NCI-H128 (cell line): ENCODE results near the gene TFE3.

Experiments
- DNase-seq: peaks from one replicate; lab custom pipeline; 2025; ENCODE audit not compliant: unreplicated experiment; lab: John Stamatoyannopoulos, UW

Gene TFE3

GRCh38 chrX:49043220-49043986 is at the start of gene TFE3:
Gene TFE3, minus strand, starts transcription at chrX:49043357. Its CDS starts 131 bp downstream, at chrX:49043226.
- peak; percentile 97 for DNase-seq

GRCh38 chrX:49089553-49089952 is 46.4 kb upstream of the TFE3 start:
- DNase-seq, result no peak

- DNase-seq, result no peak
These were observed 39.2 kb upstream of the TFE3 start for GRCh38 chrX:49082271-49082871.

GRCh38 chrX:49079489-49080428 is 36.6 kb upstream of the TFE3 start, which contains the start of gene WDR45:
Gene WDR45, minus strand, starts transcription at chrX:49079887. Its CDS starts 1,792 bp downstream, at chrX:49078095.
- DNase-seq, result peak; percentile 17

GRCh38 chrX:49077941-49078340 is 34.8 kb upstream of the TFE3 start:
- DNase-seq, result no peak

GRCh38 chrX:49075347-49075746 is 32.2 kb upstream of the TFE3 start:
- DNase-seq, result no peak

- DNase-seq, result peak; percentile 73
These were observed 30.7 kb upstream of the TFE3 start, which contains the start of gene PRAF2 for GRCh38 chrX:49073601-49074575. Gene PRAF2, minus strand, starts transcription at chrX:49074002. Its CDS starts 15 bp downstream, at chrX:49073987.

GRCh38 chrX:49072712-49073095 is 29.5 kb upstream of the TFE3 start:
- no peak for DNase-seq

GRCh38 chrX:49071877-49072711 is 28.9 kb upstream of the TFE3 start:
- no peak for DNase-seq

GRCh38 chrX:49070988-49071387 is 27.8 kb upstream of the TFE3 start:
- DNase-seq, result no peak

GRCh38 chrX:49069038-49069437 is 25.9 kb upstream of the TFE3 start:
- DNase-seq, result no peak

- DNase-seq, result no peak
These were observed 24.3 kb upstream of the TFE3 start for GRCh38 chrX:49067285-49068120.

- no peak for DNase-seq
These were observed 23.5 kb upstream of the TFE3 start for GRCh38 chrX:49066690-49067089.

- no peak for DNase-seq
These were observed 23.1 kb upstream of the TFE3 start for GRCh38 chrX:49066278-49066677.

- DNase-seq, result no peak
These were observed 21.6 kb upstream of the TFE3 start for GRCh38 chrX:49064735-49065134.

- DNase-seq, result no peak
These were observed 21.1 kb upstream of the TFE3 start for GRCh38 chrX:49064303-49064702.

- DNase-seq, result no peak
These were observed 20.6 kb upstream of the TFE3 start for GRCh38 chrX:49063715-49064114.

GRCh38 chrX:49061916-49062315 is 18.8 kb upstream of the TFE3 start:
- DNase-seq, result no peak
